Activated naive CD8-positive, alpha-beta T cell treated with anti-CD3 and anti-CD28 coated beads, Interleukin-2, amount 50 U/mL, for 16 hours (primary cell): ENCODE results near the gene TRIOBP.

Experiments
- DNase-seq: peaks from one replicate; pipeline ENCODE4 v3.0.0-alpha.2; 2020; ENCODE audit warnings: low read depth, low spot score

TRIOBP gene

DNA sequence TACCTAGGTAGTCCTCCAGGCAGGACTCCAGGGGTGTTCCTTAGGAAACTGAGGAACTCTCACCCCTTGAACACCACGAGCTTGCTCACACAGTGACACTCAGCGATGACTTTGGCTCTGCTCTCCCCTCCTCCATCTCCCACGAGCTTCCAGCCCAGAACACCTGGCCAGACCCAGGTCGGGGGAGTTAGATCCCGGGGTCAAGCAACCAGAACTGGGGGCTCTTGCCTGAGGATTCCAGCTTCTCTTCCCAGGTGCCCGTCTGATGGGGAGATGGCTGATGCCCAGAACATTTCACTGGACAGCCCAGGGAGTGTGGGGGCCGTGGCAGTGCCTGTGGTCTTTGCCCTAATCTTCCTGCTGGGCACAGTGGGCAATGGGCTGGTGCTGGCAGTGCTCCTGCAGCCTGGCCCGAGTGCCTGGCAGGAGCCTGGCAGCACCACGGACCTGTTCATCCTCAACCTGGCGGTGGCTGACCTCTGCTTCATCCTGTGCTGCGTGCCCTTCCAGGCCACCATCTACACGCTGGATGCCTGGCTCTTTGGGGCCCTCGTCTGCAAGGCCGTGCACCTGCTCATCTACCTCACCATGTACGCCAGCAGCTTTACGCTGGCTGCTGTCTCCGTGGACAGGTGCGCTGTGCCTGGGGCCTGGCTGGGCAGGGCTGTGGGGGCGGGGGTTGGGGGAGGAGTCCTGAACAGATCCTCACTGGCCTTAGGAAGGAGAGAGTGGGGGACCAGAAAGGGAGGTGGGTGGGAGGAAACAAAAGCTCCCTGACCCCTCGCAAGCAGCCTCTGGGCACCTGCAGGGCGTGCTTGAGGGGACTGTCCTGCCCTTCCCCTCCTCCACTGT lies 126.5 kb downstream of the TRIOBP start, which contains the start of gene GALR3:
GALR3 (plus strand) TSS at position 249 of the 852 bp plus-strand sequence; CDS start at position 274, 25 bp downstream.
- no peak for DNase-seq

DNA sequence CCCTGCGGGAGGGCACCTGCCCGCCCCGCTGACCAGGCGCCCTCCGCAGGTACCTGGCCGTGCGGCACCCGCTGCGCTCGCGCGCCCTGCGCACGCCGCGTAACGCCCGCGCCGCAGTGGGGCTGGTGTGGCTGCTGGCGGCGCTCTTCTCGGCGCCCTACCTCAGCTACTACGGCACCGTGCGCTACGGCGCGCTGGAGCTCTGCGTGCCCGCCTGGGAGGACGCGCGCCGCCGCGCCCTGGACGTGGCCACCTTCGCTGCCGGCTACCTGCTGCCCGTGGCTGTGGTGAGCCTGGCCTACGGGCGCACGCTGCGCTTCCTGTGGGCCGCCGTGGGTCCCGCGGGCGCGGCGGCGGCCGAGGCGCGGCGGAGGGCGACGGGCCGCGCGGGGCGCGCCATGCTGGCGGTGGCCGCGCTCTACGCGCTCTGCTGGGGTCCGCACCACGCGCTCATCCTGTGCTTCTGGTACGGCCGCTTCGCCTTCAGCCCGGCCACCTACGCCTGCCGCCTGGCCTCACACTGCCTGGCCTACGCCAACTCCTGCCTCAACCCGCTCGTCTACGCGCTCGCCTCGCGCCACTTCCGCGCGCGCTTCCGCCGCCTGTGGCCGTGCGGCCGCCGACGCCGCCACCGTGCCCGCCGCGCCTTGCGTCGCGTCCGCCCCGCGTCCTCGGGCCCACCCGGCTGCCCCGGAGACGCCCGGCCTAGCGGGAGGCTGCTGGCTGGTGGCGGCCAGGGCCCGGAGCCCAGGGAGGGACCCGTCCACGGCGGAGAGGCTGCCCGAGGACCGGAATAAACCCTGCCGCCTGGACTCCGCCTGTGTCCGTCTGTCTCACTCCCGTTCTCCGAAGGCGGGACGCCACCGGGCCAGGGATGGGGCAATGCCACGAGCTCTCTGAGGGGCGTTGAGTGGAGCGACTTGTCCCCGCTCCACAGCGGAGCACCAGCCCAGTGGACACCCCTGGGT lies 128.1 kb downstream of the TRIOBP start:
- DNase-seq, result no peak
